ENCODE measurements around the gene OAT. TPM values are rescaled to one million over a fixed set of nuclear protein-coding genes. Genes with fewer than 3 reads are reported as not detected.
"Not testable (repeated sequence)": the region's sequence is repeated elsewhere in the genome, so short reads cannot be mapped to it uniquely, and the experiment has no call there.

OAT gene
- total RNA-seq, 1 experiment from 2014 or later: 138 TPM

GRCh38 chr10:124447751-124448466 is 29.2 kb upstream of the OAT start:
- DNase-seq (ENCODE audit: low read depth): no peak

GRCh38 chr10:124446830-124447750 is 28.4 kb upstream of the OAT start:
- no peak for DNase-seq (ENCODE audit: low read depth)

GRCh38 chr10:124441694-124442093 is 23.0 kb upstream of the OAT start:
- not testable (repeated sequence) for DNase-seq (ENCODE audit: low read depth)

- DNase-seq (ENCODE audit: low read depth): peak; percentile 90
These were observed 17.5 kb upstream of the OAT start for GRCh38 chr10:124436191-124436638.

- not testable (repeated sequence) for DNase-seq (ENCODE audit: low read depth)
These were observed 17.0 kb upstream of the OAT start for GRCh38 chr10:124435683-124436082.

- DNase-seq (ENCODE audit: low read depth): no peak
These were observed 14.7 kb upstream of the OAT start for GRCh38 chr10:124433461-124433860.

- DNase-seq (ENCODE audit: low read depth): no peak
These were observed 11.4 kb upstream of the OAT start for GRCh38 chr10:124430077-124430476.

- no peak for DNase-seq (ENCODE audit: low read depth)
These were observed 10.9 kb upstream of the OAT start for GRCh38 chr10:124429576-124429975.

GRCh38 chr10:124428207-124428777 is 9.6 kb upstream of the OAT start:
- no peak for DNase-seq (ENCODE audit: low read depth)

GRCh38 chr10:124425227-124425962 is 6.7 kb upstream of the OAT start:
- no peak for DNase-seq (ENCODE audit: low read depth)

GRCh38 chr10:124423813-124424212 is 5.1 kb upstream of the OAT start:
- DNase-seq (ENCODE audit: low read depth): no peak

- DNase-seq (ENCODE audit: low read depth): no peak
These were observed 4.0 kb upstream of the OAT start for GRCh38 chr10:124422742-124423141.

GRCh38 chr10:124420254-124420653 is 1.5 kb upstream of the OAT start:
- DNase-seq (ENCODE audit: low read depth): no peak

- DNase-seq (ENCODE audit: low read depth): no peak
These were observed 912 bp upstream of the OAT start for GRCh38 chr10:124419635-124420034.

GRCh38 chr10:124417895-124418725 is 613 bp downstream of the OAT start:
- DNase-seq (ENCODE audit: low read depth): peak; percentile 53

GRCh38 chr10:124416733-124417132 is 2.0 kb downstream of the OAT start:
- DNase-seq (ENCODE audit: low read depth): no peak

- DNase-seq (ENCODE audit: low read depth): no peak
These were observed 3.5 kb downstream of the OAT start for GRCh38 chr10:124415210-124415609.

GRCh38 chr10:124414076-124414475 is 4.6 kb downstream of the OAT start:
- DNase-seq (ENCODE audit: low read depth): peak; percentile 7

GRCh38 chr10:124409696-124410095 is 9.0 kb downstream of the OAT start:
- DNase-seq (ENCODE audit: low read depth): no peak

- no peak for DNase-seq (ENCODE audit: low read depth)
These were observed 10.4 kb downstream of the OAT start for GRCh38 chr10:124408357-124408756.

- DNase-seq (ENCODE audit: low read depth): no peak
These were observed 11.3 kb downstream of the OAT start for GRCh38 chr10:124407456-124407855.
